Testis (tissue), 3 donors: ENCODE measurements around the gene CMTR1. TPM values are rescaled to one million over a fixed set of nuclear protein-coding genes. Genes with fewer than 3 reads are reported as not detected.

Experiments used
- DNase-seq: peaks from one replicate; pipeline ENCODE4 v3.0.0-alpha.2; 2019
- H3K27ac ChIP-seq, 2 donors: fragments of 200-600 bp; sonication (generic); one replicate each; pipeline ENCODE4 v1.5.1; 2019
- H3K27me3 ChIP-seq: fragments of 200-600 bp; sonication (generic); one replicate; pipeline ENCODE4 v1.5.1; 2019
- H3K36me3 ChIP-seq: fragments of 200-600 bp; sonication (generic); one replicate; pipeline ENCODE4 v1.5.1; 2017; ENCODE audit warnings: low read depth; ENCODE audit errors: missing control alignments
- H3K4me1 ChIP-seq: fragments of 200-600 bp; sonication (generic); one replicate; pipeline ENCODE4 v1.5.1; 2019
- H3K4me3 ChIP-seq, 2 donors: fragments of 200-600 bp; sonication (generic); one replicate each; pipeline ENCODE4 v1.5.1; 2017 to 2019
- H3K9me3 ChIP-seq: fragments of 200-600 bp; sonication (generic); one replicate; pipeline ENCODE4 v1.5.1; 2017
- POLR2A ChIP-seq: fragments of 450-650 bp; IDR thresholded peaks from one replicate; pipeline ENCODE4 v1.6.1; 2017; ENCODE audit warnings: antibody characterized with exemption, mild to moderate bottlenecking, moderate library complexity
- WGBS, 2 donors: methylation state at CpG; one replicate each; pipeline ENCODE4 v1.1.5; 2018; 5-methylcytosine and 5-hydroxymethylcytosine counted together
- intact Hi-C: fragments of 100-400 bp; cut with DNase I; formaldehyde crosslinking; loops from one replicate; pipeline ENCODE4 v1.15.1; 2023; ENCODE audit warnings: low total_unique reads
- polyA plus RNA-seq: library from polyadenylated mRNA; stranded (reverse); fragments of 350-450 nt; fragmentation: Illumina TruSeq; extraction: RNeasy Lipid Tissue Mini Kit (QIAGEN cat#74804); gene quantifications from one replicate; pipeline ENCODE4 v1.2.3, GENCODE V29; 2014; ENCODE audit warnings: low read depth, low replicate concordance; ENCODE audit not compliant: insufficient read depth
- total RNA-seq, 2 donors: library from RNA; depleted of rRNA; stranded (reverse); fragments of >200 nt; gene quantifications; one replicate each; pipeline ENCODE4 v1.2.3, GENCODE V29; 2016
- TF ChIP-seq, protein P1 (sequence below), 3 experiments: fragments of 450-650 bp in 2 of 3; fragments of 200-600 bp in 1 of 3; sonication (generic) in 1 of 3; IDR thresholded peaks; one replicate each; pipeline ENCODE4 v1.5.1; 2016 to 2019; ENCODE audit warnings: antibody characterized with exemption in 3 of 3, mild to moderate bottlenecking in 2 of 3, moderate library complexity in 1 of 3

Gene CMTR1
- total and polyA plus RNA-seq, 3 donors from 2014 or later, result 123 to 234 (median 231) TPM

GRCh38 chr6:37477656-37478435 is 44.8 kb downstream of the CMTR1 start:
- no peak for DNase-seq

GRCh38 chr6:37478827-37479226 is 45.8 kb downstream of the CMTR1 start:
- no peak for DNase-seq
- Histone ChIP-seq H3K27me3 (no peaks in the 10 kb centered on the region), H3K4me3 (no peak overlapping the region), H3K9me3 (no peaks in the 10 kb centered on the region), H3K27ac (no peak overlapping the region), H3K36me3 (no peaks in the 10 kb centered on the region), H3K4me1 (peaks cover 9% of the 10 kb centered on the region)
- TF ChIP-seq, protein P1, sequence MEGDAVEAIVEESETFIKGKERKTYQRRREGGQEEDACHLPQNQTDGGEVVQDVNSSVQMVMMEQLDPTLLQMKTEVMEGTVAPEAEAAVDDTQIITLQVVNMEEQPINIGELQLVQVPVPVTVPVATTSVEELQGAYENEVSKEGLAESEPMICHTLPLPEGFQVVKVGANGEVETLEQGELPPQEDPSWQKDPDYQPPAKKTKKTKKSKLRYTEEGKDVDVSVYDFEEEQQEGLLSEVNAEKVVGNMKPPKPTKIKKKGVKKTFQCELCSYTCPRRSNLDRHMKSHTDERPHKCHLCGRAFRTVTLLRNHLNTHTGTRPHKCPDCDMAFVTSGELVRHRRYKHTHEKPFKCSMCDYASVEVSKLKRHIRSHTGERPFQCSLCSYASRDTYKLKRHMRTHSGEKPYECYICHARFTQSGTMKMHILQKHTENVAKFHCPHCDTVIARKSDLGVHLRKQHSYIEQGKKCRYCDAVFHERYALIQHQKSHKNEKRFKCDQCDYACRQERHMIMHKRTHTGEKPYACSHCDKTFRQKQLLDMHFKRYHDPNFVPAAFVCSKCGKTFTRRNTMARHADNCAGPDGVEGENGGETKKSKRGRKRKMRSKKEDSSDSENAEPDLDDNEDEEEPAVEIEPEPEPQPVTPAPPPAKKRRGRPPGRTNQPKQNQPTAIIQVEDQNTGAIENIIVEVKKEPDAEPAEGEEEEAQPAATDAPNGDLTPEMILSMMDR (IDR thresholded peaks at IDR 0.05), result no peak
- TF ChIP-seq POLR2A, result no peak
- intact Hi-C loops, result no loop called here
- WGBS, 2 donors, result 97% methylated on average over 5 to 7 of the region's 7 CpGs

More at GRCh38 chr6:37477656-37478435, 44.8 kb downstream of the CMTR1 start:
- no peak for TF ChIP-seq POLR2A
- TF ChIP-seq, protein P1 (IDR thresholded peaks at IDR 0.05), result no peak
- peaks cover 12% of the 10 kb centered on the region for H3K4me1 ChIP-seq
- intact Hi-C loops, result no loop called here
- no peak overlapping the region for H3K4me3 ChIP-seq
- H3K36me3 ChIP-seq, result no peaks in the 10 kb centered on the region
- H3K27me3 ChIP-seq, result no peaks in the 10 kb centered on the region
- WGBS, 2 donors, result 80 to 85% methylated on average over 17 to 18 of the region's 18 CpGs
- H3K9me3 ChIP-seq, result no peaks in the 10 kb centered on the region
- no peak overlapping the region for H3K27ac ChIP-seq

- no peak for DNase-seq
- Histone ChIP-seq H3K27me3 (no peaks in the 10 kb centered on the region), H3K27ac (no peak overlapping the region), H3K36me3 (no peaks in the 10 kb centered on the region), H3K4me3 (no peak overlapping the region), H3K4me1 (peaks cover 9% of the 10 kb centered on the region), H3K9me3 (no peaks in the 10 kb centered on the region)
- no peak for TF ChIP-seq POLR2A
- TF ChIP-seq, protein P1 (IDR thresholded peaks at IDR 0.05), result no peak
- intact Hi-C loops, result no loop called here
- 50 to 86% methylated on average over 1 to 6 of the region's 6 CpGs for WGBS, 2 donors
Observed at GRCh38 chr6:37479266-37479854, 46.3 kb downstream of the CMTR1 start.

- intact Hi-C loops, result no loop called here
- Histone ChIP-seq H3K4me1 (peaks cover 9% of the 10 kb centered on the region), H3K27me3 (no peaks in the 10 kb centered on the region), H3K27ac (no peak overlapping the region), H3K4me3 (no peak overlapping the region), H3K36me3 (no peaks in the 10 kb centered on the region), H3K9me3 (no peaks in the 10 kb centered on the region)
- whole genome bisulfite sequencing, 2 donors, result 86 to 90% methylated on average over 1 of the region's 1 CpG
- no peak for DNase-seq
- TF ChIP-seq POLR2A, result no peak
- TF ChIP-seq, protein P1 (IDR thresholded peaks at IDR 0.05), result no peak
Observed at GRCh38 chr6:37480118-37480736, 47.2 kb downstream of the CMTR1 start.
